Hepatocyte (in vitro differentiated cells): Measurements from ENCODE around the gene SPG11.

Experiments
- EZH2 ChIP-seq: fragments of 200-600 bp; sonication (generic); IDR thresholded peaks from 2 replicates; pipeline ENCODE4 v1.6.1; 2016; ENCODE audit warnings: antibody characterized with exemption, mild to moderate bottlenecking, borderline replicate concordance
- TF ChIP-seq, protein P1 (sequence below): fragments of 200-600 bp; sonication (generic); IDR thresholded peaks from 2 replicates; pipeline ENCODE4 v1.5.1; 2016; ENCODE audit warnings: antibody characterized with exemption, mild to moderate bottlenecking; ENCODE audit not compliant: poor library complexity

DNA sequence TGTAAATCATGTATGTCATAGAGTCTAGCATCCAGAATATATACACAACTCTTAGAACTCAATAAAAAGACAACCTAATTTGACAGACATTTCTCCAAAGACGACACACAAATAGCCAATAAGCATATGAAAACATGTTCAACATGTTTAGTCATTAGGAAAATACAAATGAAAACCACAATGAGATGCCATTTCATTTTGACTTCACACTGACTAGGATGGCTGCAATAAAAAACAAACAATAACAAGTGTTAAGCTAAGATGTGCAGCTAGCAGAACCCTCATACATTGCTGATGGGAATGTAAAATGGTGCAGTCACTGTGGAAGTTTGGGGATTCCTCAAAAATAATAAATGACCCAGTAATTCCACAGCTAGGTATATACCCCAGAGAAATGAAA lies 16.4 kb downstream of the SPG11 start:
- TF ChIP-seq EZH2 = no peak
- TF ChIP-seq, protein P1, sequence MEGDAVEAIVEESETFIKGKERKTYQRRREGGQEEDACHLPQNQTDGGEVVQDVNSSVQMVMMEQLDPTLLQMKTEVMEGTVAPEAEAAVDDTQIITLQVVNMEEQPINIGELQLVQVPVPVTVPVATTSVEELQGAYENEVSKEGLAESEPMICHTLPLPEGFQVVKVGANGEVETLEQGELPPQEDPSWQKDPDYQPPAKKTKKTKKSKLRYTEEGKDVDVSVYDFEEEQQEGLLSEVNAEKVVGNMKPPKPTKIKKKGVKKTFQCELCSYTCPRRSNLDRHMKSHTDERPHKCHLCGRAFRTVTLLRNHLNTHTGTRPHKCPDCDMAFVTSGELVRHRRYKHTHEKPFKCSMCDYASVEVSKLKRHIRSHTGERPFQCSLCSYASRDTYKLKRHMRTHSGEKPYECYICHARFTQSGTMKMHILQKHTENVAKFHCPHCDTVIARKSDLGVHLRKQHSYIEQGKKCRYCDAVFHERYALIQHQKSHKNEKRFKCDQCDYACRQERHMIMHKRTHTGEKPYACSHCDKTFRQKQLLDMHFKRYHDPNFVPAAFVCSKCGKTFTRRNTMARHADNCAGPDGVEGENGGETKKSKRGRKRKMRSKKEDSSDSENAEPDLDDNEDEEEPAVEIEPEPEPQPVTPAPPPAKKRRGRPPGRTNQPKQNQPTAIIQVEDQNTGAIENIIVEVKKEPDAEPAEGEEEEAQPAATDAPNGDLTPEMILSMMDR = no peak
